Spleen (tissue), 7 donors: Measurements from ENCODE around the gene THBS1.

ENCODE experiments used
- POLR2A ChIP-seq, 3 donors: fragments of 450-650 bp; IDR thresholded peaks; one replicate each; pipeline ENCODE4 v1.5.1; 2017; ENCODE audit warnings: antibody characterized with exemption in 3 of 3, mild to moderate bottlenecking in 1 of 3
- TF ChIP-seq, protein P1 (sequence below), 11 experiments: fragments of 200-600 bp in 7 of 11; fragments of 450-650 bp in 4 of 11; sonication (generic) in 4 of 11; IDR thresholded peaks in 8 of 11; conservative IDR thresholded peaks in 3 of 11; 1 replicate in 7 of 11; 2 replicates in 4 of 11; pipeline versions ENCODE4 v1.4.0 to v1.8.0; 2016 to 2021; ENCODE audit warnings: antibody characterized with exemption in 11 of 11, inconsistent platforms in 4 of 11, mild to moderate bottlenecking in 1 of 11
- donor health status: DM: no; HTN: no; CAD: no; lungs with moderate emphysema.
- donor health status: DM: no; HTN: no; CAD: no.
- donor health status: DM: no; HTN: no; CAD: no.

DNA sequence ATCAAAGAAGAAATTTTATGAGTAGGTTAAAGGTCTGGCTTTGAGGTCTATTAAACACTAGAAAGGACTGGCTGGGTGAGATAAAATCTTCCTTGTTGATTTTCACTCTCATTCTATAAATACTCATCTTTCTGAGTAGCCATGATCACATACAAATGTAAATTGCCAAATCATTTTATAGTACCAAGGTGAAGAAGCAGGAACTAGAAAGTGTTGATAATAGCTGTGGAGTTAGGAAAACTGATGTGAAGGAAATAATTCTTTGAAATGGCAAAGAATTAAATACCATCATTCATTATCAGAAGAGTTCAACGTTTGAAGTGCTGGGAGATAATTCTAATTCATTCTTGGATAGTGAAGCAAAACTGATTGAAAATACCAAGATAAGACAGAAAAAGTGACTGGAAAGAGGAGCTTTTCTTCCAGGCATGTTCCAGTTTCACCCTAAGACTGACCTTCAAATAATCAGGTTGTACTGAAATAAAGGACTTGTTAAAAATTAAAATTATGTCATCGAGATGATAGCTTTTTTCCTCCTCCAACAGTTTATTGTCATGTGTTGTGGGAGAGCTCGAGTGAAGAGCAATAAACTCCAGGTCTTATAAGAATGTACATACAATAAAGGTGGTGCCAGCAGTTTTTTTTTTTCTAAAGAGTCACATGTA is 17.4 kb downstream of the THBS1 start:
- TF ChIP-seq POLR2A (IDR thresholded peaks at IDR 0.05), result peak in 1 of 3 donors; percentile 48
- TF ChIP-seq, protein P1, sequence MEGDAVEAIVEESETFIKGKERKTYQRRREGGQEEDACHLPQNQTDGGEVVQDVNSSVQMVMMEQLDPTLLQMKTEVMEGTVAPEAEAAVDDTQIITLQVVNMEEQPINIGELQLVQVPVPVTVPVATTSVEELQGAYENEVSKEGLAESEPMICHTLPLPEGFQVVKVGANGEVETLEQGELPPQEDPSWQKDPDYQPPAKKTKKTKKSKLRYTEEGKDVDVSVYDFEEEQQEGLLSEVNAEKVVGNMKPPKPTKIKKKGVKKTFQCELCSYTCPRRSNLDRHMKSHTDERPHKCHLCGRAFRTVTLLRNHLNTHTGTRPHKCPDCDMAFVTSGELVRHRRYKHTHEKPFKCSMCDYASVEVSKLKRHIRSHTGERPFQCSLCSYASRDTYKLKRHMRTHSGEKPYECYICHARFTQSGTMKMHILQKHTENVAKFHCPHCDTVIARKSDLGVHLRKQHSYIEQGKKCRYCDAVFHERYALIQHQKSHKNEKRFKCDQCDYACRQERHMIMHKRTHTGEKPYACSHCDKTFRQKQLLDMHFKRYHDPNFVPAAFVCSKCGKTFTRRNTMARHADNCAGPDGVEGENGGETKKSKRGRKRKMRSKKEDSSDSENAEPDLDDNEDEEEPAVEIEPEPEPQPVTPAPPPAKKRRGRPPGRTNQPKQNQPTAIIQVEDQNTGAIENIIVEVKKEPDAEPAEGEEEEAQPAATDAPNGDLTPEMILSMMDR (IDR thresholded peaks at IDR 0.05 in 8 of 11, conservative IDR thresholded peaks at IDR 0.05 in 3 of 11), result no peak
